Head of caudate nucleus (tissue), 42 donors: Measurements from ENCODE around the gene KCNT1.
"Not testable (repeated sequence)": the region's sequence is repeated elsewhere in the genome, so short reads cannot be mapped to it uniquely, and the experiment has no call there.

Experiments used
- DNase-seq, 42 donors: peaks; one replicate each; pipeline versions ENCODE4 v3.0.0 to v3.0.0-alpha.2; 2020 to 2021; ENCODE audit warnings: mixed read lengths in 7 of 42
- intact Hi-C: fragments of 100-400 bp; cut with DNase I; formaldehyde crosslinking; loops from one replicate; pipeline ENCODE4 v1.15.0; 2022

Gene KCNT1

DNA sequence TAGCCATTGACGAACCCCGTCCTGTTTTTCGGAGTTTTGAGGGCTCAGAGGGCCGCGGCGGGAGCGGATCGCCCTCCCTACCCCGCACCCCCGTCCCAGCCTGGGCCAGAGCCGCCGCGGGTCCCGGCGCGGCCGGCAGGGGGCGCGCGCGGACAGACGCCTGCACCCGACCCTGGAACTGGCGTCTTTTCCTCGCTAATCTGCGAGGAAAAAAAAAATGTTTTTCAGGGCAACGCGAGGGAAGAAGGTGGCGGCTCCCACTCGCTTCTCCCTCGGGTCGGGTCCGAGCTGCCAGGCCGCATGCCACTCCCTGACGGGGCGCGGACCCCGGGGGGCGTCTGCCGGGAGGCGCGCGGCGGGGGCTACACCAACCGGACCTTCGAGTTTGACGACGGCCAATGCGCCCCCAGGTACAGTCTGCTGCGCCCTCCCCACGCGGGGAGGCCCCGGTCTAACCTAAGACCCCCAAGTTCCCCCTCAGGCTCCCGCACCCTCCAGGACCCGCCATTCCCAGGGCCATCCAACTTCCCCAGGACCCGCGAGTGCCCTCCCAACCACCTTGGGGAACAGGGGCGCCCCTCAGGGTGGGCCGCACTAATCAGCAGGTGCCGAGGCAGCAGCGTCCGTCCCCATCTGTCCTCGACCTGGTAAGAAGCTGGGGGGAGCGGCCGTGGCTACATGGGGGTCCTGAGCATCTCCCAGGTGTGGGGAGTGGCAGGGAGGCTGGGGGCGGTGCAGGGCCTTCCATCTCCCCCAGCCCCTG lies at the start of gene KCNT1:
TSS of gene KCNT1 (plus strand) at position 227 of the 763 bp plus-strand sequence. CDS start at position 301, 74 bp downstream.
- DNase-seq: peak in 39 of 42 donors; percentile 20 to 85 (median 67)
- intact Hi-C loops: no loop called here

DNA sequence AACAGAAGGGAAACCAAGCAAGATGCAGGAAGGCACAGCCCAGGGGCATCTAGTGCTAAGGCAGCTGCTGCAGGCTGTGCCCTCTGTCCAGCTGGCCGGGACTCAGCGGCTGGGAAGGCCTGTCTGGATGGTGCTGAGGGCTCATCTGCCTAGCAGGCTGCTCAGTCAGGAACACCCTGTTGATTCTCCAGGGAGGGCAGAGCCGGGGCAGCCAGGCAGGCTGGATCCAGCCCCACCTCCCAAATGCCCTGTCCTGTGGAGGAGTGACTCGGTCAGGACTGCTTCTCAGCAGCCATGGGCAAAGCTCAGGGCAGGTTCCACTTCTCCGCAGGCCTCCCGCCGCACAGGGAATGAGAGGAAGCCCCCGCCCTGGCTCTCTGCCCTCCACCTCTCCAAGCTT lies 46.7 kb upstream of the KCNT1 start:
- intact Hi-C loops: no loop called here
- peak in 2 of 42 donors; percentile 5 to 6 for DNase-seq

DNA sequence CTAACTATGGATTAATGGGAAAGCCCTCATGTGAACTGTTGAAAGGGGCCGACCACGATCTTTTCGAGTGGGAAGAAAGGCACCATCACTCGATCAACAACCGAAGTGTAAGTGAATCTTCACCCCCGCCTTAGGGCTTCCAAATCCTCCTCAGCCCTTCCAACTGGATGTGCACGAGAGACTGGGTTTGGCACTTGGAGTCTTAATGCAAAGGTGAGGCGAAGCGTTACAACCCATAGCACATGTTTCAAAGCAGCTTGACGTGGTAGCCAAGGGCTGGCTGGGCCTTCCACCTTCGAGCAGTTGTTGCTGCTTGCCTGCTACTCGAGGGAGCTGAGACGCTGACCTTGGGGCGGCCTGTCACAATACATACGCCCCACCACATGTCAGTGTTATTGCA lies 44.6 kb upstream of the KCNT1 start:
- DNase-seq: peak in 2 of 42 donors; percentile 2 to 29
- intact Hi-C loops: no loop called here

DNA sequence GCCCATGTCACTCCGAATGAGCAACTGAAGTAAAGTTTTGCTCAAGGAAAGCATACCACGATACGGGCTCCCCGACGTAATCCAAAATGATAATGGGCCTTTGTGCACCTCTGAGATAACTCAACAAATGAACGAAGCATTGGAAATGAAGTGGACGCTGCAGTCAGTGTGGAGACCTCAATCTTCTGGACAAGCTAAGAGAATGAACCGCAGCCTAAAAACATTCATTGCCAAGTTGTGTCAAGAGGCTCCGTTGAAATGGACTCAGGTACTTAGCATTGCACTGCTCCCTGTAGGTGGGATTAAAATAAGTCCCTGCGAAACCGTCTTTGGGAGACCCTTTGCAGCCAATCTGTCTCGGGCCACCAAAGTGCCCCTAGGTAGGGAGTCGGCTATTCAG lies 42.7 kb upstream of the KCNT1 start:
- DNase-seq: peak in 1 of 42 donors; percentile 12
- intact Hi-C loops: no loop called here

DNA sequence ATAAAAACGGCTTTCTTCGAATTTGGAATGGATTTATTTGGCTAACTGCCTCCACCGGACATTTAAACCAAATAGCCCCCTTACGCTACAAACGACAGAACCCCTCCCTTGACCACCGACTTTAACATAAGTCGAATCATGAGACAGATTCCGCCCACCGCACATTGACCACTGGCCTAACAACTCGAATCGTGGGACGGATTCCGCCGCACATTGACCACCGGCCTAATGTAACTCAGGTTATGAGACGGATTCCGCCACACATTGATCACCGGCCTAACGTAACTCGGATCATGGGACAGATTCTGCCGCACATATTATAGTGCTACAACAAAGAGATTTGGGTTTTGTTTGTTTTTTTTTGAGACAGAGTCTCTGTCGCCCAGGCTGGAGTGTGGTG lies 41.6 kb upstream of the KCNT1 start:
- peak in 2 of 42 donors; percentile 1 to 31 for DNase-seq
- intact Hi-C loops: no loop called here

DNA sequence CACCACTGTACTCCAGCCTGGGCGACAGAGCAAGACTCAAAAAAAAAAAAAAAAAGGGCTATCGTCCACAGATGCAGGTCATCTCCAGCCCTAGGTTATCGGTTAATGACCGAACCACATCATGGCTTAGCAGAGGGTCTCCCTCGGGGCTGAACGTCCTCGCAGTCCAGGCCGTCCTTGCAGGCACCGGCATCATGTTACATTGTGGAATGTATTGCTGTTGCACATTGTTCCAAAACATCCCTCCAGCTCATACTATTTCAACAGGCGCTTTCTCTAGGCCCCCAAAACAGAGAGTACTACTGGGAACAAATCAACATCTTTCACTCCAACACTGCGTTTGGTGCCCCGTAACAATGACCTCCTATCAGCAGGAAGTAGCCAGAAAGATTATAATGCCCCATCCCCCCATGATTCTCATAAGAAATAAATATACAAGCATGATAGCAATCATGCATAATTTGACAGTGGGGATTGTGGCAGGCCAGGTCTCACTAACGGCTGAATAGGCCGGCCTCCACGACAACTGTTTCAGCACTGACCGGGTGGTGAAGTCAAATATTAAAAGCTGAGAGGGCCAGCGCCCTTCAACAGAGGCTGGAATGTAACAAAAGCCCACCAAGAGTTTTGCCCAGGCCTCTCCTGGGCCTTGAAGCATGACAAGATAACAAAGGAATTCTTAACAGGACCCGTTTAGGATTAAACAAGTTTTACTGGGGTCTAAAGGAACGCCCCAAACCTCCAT lies 40.0 kb upstream of the KCNT1 start:
- intact Hi-C loops: no loop called here
- DNase-seq: peak in 2 of 42 donors; percentile 21 to 22

DNA sequence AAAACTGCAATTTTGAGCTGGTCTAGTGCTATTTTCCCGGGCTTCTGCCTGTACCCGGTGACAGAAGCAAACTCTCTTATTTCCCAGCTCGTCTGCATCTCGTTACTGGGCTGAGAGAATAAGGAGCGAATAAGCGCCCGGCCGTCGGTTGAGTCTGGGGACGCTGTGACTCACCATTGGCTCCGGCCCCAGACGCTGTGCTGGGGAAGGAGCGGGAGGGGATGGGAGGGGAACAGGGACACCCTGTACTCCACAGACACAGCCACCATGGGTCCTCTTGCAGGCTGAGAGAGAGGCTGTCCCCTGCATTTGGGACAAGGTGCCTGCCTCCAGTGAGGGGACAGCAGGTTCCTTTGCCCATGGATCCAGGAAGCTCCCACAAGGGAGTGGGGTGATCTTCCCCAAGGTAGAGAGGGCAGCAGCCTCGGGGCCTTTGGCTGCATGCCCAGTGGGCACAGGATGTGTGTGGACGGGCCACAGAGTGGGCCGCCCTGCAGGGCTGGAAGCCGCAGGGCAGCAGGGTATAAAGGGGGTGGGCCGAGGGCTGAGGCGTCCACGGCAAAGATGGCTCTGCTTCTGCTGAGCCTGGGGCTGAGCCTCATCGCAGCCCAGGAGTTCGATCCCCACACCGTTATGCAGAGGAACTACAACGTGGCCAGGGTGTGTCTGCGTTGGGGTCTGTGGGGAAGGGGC lies 39.1 kb upstream of the KCNT1 start, which contains the start of gene LCN9:
TSS of gene LCN9 (plus strand) at position 552 of the 693 bp plus-strand sequence. CDS start at position 565, 13 bp downstream.
- peak in 29 of 42 donors; percentile 2 to 80 (median 37) for DNase-seq
- intact Hi-C loops: no loop called here

DNA sequence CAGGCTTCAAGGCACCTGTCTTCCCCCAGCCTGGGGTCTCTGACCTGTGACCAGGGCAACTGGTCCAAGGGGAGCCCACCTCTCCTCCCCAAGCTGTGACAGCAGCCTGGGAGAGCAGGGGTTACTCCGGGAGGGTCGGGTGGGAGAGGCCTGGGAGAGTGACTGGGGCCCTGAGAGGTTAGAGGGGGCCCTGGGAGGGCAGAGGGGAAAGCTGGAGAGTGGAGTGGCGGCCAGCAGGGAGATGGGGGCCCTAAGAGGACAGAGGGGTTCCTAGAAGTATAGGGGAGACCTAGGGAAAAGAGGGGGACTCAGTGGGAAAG lies 38.6 kb upstream of the KCNT1 start:
- DNase-seq: peak in 1 of 42 donors; percentile 5
- intact Hi-C loops: no loop called here

DNA sequence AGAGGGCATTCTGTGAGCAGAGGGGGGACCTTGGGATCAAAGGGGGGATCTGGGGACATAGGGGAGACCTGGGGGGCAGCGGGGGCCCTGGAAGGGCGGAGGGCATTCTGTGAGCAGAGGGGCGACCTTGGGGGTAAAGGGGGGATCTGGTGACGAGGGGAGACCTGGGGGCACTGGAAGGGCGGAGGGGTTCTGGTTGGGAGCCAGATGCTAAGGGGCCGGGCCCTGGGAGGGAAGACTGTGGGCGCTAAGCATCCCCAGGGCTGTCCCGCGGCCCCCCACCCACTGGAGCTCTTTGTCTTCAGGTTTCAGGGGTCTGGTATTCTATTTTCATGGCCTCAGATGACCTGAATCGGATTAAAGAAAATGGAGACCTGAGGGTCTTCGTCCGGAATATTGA lies 38.1 kb upstream of the KCNT1 start:
- peak in 1 of 42 donors; percentile 6 for DNase-seq
- intact Hi-C loops: no loop called here

DNA sequence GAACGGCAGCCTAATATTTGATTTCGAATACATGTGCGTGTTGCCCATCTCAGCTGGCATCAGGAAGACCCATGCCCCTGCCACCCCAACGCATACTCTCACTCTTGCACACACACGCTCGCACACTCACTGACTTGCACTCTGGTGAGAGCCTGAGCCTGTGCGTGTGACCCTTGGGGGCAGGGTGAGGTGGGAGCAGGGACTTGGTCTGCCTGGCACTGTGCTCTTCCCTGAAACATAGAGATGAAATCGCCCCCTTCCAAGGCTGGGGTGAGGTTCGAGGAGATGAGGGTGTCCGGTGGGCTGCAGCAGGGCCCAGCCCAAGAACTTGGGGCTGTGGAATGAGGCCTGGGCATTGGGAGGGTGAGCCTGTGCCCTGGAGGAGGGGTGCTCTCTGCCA lies 37.7 kb upstream of the KCNT1 start:
- intact Hi-C loops: no loop called here
- DNase-seq: peak in 2 of 42 donors; percentile 14

DNA sequence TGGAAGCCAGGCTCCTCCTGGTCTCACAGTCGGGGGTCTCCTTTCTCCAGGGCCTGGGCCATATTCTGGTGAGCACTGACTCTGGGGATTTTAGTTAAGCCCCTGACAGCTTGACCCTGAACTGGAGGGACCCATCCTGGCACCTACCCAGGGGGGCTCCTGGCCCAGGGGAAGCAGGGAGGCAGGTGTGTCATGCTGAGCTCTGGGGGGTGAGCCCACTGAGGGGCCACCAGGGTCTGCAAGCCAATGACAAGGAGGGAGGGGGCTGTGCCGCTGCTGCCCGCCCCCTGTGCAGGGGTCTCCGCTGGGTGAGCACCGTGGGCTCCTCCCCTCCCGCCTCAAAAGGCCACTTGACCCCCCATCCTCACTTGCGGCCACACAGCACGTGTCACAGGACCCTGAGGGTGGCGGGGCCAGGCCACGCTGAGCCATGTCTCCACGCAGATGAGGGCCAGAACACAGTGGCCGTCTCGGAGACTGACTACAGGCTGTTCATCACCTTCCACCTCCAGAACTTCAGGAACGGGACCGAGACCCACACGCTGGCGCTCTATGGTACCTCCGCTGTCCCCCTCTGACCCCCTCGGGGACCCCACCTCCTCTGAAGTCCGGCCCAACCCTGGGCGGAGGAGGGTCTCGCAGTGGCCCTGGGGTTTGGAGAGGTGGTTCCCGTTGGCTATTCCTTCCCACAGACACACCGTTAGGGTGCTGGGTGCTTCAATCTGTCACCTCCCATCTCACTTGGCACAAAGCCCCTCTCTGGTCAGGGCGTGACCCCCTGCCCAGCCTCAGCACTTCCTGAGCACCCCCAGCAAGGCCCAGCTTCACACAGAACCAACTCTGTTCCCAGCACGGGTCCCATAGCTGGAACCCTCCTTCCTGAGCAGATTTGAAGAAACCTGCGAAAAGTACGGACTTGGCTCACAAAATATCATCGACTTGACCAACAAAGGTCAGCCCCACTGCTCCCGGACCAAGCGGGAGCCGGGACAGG lies 36.9 kb upstream of the KCNT1 start:
- intact Hi-C loops: no loop called here
- DNase-seq: peak in 4 of 42 donors; percentile 3 to 21 (median 6)

DNA sequence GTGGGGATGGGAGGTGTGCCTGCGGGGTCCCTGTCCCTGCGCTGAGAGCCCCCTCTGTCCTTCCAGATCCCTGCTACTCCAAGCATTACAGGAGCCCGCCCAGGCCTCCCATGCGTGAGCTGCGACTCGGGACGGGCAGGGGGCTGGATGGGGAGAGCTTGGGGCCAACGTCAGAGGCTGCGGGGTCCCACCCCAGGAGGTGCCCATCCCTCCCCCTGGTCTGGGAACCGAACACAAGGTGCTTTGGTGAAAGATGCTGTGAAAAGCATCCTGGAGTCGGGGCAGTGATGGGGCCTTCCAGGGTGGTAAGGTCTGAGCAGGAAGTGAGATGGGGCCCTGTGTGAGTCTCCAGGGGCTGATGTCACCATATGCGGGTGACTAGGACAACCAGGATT lies 36.2 kb upstream of the KCNT1 start:
- peak in 4 of 42 donors; percentile 2 to 23 (median 12) for DNase-seq

DNA sequence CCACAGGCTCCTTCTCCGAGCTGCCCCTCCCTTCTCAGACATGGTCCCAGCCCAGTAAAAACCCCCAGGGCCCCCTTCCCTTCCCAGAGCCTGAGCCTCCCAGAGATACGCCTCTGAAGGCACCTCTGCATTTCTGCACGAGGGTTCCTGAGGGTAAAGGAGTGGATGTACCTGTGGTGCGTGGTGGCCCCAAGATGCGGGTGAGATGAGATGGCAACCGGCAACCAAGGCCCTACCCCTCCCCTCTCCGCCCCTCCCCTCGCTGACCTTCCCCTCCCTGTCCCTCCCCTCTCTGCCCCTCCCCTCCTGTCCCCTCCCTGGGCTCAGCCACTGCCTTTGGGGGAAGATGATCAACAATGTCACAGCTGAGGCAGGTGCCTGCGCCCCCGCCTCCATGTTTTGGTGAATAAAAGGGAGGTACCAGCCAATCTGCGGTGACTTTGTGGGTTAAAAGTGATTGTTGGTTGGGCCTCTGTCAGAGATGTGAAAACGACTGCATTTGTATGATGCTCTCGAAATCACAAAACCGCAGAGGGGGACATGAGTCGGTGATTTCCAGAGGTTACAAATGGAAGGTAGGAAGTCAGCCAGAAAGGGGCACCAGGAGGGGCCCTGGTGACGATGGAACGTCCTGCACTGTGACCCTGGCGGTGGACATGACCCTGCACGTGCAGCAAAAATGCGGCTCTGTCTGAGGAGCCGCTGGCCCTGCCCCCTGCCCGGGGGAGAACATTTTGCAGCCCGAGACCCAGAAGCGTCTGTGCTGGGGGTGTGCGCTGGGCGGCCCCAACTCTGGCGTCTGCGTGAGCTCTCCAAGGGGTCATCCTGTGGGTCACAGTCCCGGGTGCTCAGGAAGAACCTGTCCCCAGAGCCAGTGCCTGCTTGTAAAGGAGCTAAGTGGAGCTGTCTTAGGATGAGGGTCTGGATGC lies 35.2 kb upstream of the KCNT1 start:
- intact Hi-C loops: no loop called here

More for the DNA sequence above, 36.2 kb upstream of the KCNT1 start:
- intact Hi-C loops: no loop called here

DNA sequence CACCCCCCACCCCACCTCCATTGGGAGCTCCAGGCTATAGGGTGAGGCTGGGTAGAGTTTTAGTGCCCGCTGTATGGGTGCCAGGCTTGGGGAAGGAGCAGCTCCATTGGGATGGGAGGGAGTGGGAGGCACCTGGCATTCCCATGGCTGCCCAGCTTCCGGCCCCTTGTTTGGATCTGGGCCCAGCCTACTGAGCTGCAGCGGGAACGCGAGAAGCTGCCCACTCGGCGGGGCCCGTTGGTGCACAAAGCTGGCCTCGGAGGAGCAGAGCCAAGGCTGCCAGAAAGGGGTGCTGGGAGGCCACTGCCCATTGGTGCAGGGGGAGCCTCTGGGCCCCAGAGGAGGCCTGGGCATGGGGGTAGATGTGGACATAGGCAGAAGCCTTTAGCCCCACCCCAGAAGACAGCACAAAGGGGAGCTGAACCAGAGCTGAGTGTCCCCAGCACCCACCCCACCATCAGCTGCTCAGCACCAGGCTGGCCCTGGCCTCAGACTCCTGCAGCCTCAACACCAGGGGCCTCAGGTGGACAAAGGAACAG lies 34.5 kb upstream of the KCNT1 start:
- DNase-seq: peak in 3 of 42 donors; percentile 22 to 44 (median 30)
- intact Hi-C loops: no loop called here

More for the DNA sequence above, 35.2 kb upstream of the KCNT1 start:
- peak in 4 of 42 donors; percentile 2 to 26 (median 12) for DNase-seq

DNA sequence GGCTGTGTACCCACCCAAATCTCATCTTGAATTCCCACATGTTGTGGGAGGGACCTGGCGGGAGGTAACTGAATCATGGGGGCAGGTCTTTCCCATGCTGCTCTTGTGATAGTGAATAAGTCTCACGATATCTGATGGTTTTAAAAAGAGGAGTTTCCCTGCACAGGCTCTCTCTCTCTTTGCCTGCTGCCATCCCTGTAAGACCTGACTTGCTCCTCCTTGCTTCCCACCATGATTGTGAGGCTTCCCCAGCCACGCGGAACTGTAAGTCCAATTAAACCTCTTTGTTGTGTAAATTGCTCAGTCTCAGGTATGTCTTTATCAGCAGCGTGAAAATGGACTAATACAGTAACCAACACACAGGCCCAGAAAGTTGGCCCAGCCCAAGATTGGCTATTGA lies 33.0 kb upstream of the KCNT1 start:
- intact Hi-C loops: not testable (repeated sequence)
- peak in 1 of 42 donors; percentile 29 for DNase-seq

DNA sequence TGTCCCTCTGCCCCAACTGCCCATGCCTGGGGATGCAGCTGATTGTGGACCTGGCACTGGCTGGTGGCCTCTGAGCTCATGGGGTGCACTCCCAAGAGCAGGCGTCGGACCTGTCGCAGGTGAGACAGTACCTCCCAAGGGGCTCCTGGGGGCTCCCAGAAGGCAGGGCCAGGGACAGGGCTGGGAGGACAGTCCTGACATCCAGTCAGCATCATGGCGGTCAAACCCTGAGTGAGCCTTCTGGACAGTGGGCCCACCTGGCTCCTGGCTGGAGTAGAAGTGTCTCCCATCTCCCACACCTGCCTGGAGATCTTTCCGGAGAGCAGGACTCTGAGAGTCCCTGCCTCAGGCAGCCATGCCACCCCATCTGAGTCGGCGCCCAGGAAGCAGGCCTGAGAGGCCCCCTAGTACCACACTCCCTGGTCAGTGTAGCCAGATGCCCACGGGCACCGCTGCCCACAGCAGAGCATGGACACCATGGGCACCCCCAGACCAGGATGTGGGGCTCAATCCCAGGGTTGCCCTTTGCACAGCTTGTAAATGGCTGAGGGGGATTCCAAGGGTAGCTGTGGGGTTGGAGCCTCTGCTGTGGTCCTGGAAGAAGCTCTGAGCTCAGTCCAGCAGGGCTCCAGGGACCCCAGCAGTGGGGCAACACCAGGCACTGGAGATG lies 32.2 kb upstream of the KCNT1 start:
- peak in 4 of 42 donors; percentile 7 to 33 (median 22) for DNase-seq
- intact Hi-C loops: no loop called here
